ENCODE data around the gene PIK3C3.

PIK3C3 gene

DNA sequence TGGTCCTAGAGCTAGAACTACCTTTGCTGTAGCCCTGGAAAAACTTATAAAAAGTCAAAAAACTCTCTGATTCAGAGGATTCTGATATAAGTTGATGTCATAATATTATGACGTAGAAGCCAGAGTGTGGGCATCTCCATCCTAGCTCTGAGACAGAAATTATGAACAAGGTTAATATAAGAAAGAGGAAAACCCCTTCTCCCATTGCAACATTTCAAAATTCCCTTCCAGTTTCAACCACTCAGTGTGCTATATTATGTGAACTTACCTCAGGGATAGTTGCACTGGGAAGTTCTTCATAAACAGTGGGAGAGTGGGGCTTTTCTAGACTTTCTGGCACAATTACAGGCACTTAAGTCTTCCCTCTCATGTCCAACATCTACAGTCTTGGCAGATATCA lies 171.6 kb downstream of the PIK3C3 start:
- no peak for DNase-seq (ENCODE audit: low spot score)

DNA sequence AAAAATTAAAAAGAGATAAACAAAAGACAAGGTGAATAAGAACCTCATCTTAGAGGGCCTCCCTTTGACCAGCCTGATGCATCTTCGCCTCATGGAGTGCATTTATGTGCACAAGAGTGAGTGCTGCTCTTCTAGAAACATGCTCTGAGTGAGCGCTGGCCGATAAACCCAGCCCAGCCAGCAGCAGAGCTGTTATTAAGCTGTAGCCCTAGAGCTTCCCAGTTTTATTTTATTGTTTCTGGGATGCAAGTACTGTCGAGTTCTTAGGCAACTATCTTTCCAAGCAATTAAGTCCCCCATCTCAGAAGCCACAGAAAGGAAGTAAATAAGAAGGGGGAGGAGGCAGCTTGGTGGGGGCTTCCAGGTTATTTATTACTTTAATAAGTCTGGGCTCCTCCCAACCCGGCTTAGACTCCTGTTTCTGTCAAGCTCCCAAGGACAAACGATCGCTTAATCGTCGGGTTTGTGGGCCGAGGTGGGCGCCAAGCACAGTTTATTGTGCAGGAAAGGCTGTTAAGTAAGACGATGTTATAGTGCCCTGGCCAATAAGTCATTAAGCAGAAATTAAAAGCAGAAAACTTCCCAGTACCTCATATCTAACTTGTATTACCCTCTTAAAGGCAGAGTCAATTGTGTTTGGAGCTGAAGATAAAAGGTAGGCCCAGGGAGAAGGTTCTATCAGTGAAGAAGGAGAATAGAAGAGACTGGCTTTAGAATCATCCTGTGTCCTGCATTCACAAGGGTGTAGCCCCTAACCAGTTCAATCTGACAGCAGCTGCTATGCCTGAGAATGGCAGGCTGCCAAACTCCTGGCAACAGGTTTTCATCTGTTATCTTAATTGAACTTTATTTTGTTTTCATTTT lies 176.3 kb downstream of the PIK3C3 start:
- no peak for DNase-seq (ENCODE audit: low spot score)

DNA sequence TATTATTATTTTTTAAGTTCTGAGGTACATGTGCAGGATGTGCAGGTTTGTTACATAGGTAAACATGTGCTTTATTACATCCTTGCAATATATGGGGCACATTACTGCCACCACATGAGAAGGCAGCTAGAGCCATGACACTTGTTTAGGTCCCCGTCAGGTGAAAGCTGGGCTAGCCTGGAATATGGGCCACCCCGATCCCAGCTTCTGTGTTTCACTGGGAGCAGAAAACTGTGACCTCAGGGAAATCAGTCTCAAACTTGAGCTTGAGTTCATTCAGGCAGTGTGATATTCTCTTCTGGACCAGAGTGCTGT lies 176.9 kb downstream of the PIK3C3 start:
- no peak for DNase-seq (ENCODE audit: low spot score)
